Peyer's patch (tissue), 4 donors: ENCODE data around the gene B4GALT1. TPM values are rescaled to one million over a fixed set of nuclear protein-coding genes. Genes with fewer than 3 reads are reported as not detected.
A peak's percentile ranks its signal among the peaks of the same experiment; 100 is the strongest.

Experiments used
- DNase-seq, 3 donors: peaks; one replicate each; pipeline ENCODE4 v3.0.0-alpha.2; 2017 to 2019
- H3K27ac ChIP-seq, 4 donors: fragments of 200-600 bp; sonication (generic); one replicate each; pipeline ENCODE4 v1.5.1; 2016 to 2019
- H3K27me3 ChIP-seq, 2 donors: fragments of 200-600 bp; sonication (generic); one replicate each; pipeline ENCODE4 v1.5.1; 2019
- H3K36me3 ChIP-seq, 3 donors: fragments of 200-600 bp; sonication (generic); one replicate each; pipeline ENCODE4 v1.5.1; 2016 to 2019
- H3K4me1 ChIP-seq, 4 donors: fragments of 200-600 bp; sonication (generic); one replicate each; pipeline ENCODE4 v1.5.1; 2016 to 2019
- H3K4me3 ChIP-seq, 4 donors: fragments of 200-600 bp; sonication (generic); 1 replicate in 3 of 4; 2 replicates in 1 of 4; pipeline ENCODE4 v1.5.1; 2016 to 2019; ENCODE audit warnings: mild to moderate bottlenecking in 1 of 4
- H3K9me3 ChIP-seq, 4 donors: fragments of 200-600 bp; sonication (generic); one replicate each; pipeline ENCODE4 v1.5.1; 2016 to 2019; ENCODE audit warnings: mild to moderate bottlenecking in 1 of 4
- POLR2A ChIP-seq, 2 donors: fragments of 450-650 bp; IDR thresholded peaks; one replicate each; pipeline ENCODE4 v1.5.1; 2017; ENCODE audit warnings: antibody characterized with exemption in 2 of 2, mild to moderate bottlenecking in 2 of 2, moderate library complexity in 2 of 2
- small RNA-seq, 2 donors: library from RNA; depleted of rRNA; stranded (forward); fragments of <200 nt; gene quantifications; one replicate each; pipeline ENCODE3, GENCODE V24; 2016
- total RNA-seq, 4 donors: library from RNA; depleted of rRNA; stranded (reverse); fragments of >200 nt; gene quantifications; one replicate each; pipeline ENCODE4 v1.1.0, GENCODE V29; 2016
- TF ChIP-seq, protein P1 (sequence below), 6 experiments: fragments of 450-650 bp in 4 of 6; fragments of 200-600 bp in 2 of 6; sonication (generic) in 1 of 6; IDR thresholded peaks; one replicate each; pipeline ENCODE4 v1.5.1; 2017 to 2019; ENCODE audit warnings: antibody characterized with exemption in 6 of 6, mild to moderate bottlenecking in 3 of 6, moderate library complexity in 1 of 6

Gene B4GALT1
- total RNA-seq, 4 donors from 2014 or later = 26.4 to 65.3 (median 44.1) TPM

DNA sequence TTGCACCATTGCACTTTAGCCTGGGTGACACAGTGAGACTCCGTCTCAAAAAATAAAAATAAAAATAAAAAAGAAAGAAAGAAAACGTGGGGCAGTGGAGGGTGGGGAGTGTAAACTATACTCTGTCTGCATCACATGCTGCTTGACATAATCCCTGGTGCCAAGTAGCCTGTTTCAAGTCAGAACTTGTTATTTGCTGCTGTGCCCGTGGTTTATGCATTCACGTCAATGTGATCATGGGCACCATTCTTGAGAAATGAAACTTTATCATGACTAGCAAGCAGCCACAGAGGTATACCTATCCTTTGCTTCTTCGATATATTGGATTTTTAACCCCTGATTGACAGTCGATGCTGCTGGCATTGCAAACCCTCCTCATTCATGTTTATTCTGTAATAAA, 86.6 kb downstream of the B4GALT1 start:
- peaks cover 0 to 4% (median 0%) of the 10 kb centered on the region in 4 donors for H3K4me1 ChIP-seq
- DNase-seq = no peak
- H3K27ac ChIP-seq = no peak overlapping the region

DNA sequence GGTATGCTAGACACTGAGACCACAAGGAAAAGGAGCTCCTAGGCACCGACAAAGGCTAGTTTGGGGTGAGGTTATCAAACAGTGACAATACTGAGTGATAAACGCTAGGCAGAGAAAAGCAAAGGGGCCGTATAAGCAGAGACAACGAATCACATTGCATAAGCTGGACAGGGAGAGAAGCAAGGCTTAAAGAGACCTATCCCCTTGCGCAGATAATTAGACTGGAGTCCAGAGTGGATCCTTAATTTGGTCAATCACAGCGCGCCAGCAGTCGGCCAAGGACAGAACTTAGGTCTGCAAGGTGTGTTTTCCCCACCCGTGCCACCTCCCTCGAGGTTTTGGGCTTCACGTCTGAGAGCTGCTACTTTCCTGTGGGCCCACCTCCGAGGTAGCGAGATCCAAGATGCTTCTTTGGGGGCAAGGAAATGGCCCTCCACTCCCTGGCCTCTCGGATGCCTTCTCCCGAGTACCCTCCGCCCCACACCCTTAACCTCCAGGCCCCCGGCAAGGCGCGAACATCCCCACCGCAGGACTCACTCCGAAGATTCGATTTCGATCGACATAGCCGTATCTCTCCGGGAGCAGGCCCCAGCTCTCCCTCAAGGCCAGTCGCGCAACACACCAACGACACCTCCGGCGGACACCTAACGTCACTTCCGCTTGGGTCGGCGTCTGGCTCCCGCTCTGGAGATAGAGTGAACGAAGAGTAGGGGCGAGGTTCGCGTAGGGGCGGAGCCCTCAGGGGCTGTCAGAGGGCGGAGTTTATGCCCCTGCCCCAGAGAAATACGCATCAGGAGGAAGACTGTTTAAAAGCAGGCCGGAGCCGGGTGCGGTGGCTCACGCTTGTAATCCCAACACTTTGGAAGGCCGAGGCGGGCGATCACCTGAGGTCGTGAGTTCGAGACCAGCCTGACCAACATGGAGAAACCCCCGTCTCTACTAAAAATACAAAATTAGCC, 90.8 kb downstream of the B4GALT1 start, which contains the start of gene SMU1:
SMU1 (minus strand) TSS at position 629 of the 959 bp plus-strand sequence; CDS start at position 563, 66 bp downstream.
- Histone ChIP-seq H3K4me1 (peaks cover 0 to 8% (median 0%) of the 10 kb centered on the region in 4 donors), H3K27ac (peak within 1 kb of the TSS; percentile 86 to 95 (median 90)), H3K36me3 (peaks cover 0 to 26% (median 0%) of the 10 kb centered on the region in 3 donors), H3K9me3 (no peaks in the 10 kb centered on the region), H3K4me3 (peak within 1 kb of the TSS; percentile 66 to 95 (median 70)), H3K27me3 (no peaks in the 10 kb centered on the region)
- TF ChIP-seq, protein P1, sequence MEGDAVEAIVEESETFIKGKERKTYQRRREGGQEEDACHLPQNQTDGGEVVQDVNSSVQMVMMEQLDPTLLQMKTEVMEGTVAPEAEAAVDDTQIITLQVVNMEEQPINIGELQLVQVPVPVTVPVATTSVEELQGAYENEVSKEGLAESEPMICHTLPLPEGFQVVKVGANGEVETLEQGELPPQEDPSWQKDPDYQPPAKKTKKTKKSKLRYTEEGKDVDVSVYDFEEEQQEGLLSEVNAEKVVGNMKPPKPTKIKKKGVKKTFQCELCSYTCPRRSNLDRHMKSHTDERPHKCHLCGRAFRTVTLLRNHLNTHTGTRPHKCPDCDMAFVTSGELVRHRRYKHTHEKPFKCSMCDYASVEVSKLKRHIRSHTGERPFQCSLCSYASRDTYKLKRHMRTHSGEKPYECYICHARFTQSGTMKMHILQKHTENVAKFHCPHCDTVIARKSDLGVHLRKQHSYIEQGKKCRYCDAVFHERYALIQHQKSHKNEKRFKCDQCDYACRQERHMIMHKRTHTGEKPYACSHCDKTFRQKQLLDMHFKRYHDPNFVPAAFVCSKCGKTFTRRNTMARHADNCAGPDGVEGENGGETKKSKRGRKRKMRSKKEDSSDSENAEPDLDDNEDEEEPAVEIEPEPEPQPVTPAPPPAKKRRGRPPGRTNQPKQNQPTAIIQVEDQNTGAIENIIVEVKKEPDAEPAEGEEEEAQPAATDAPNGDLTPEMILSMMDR (IDR thresholded peaks at IDR 0.05) = peak in 2 of 6 experiments; percentile 9 to 11
- peak; percentile 59 to 87 for TF ChIP-seq POLR2A (IDR thresholded peaks at IDR 0.05)
- peak; percentile 95 to 99 (median 96) for DNase-seq

More for the DNA sequence above, 86.6 kb downstream of the B4GALT1 start:
- TF ChIP-seq POLR2A (IDR thresholded peaks at IDR 0.05) = no peak
- TF ChIP-seq, protein P1 (IDR thresholded peaks at IDR 0.05) = no peak
- H3K27me3 ChIP-seq = no peaks in the 10 kb centered on the region
- H3K36me3 ChIP-seq = no peaks in the 10 kb centered on the region
- H3K9me3 ChIP-seq = no peaks in the 10 kb centered on the region
- H3K4me3 ChIP-seq = no peak overlapping the region

DNA sequence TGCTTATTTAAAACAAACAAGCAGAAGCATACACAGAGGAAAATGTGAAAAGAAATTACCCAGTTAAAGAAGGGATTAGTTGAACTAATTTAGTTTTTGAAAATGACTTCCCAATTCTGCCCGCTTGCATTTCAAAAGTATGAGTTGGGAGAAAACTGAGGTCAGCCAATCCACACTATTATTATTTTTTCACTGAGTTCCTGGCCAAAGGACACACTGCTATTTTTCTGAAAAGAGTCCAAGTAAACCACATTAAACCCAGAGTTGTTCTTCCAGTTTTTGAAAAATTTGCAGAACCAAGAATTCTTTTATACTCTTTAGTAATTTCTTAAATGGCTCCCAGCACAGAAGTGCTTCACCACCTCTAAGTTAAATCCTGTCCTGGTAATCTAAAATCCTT, 98.1 kb downstream of the B4GALT1 start:
- no peak for DNase-seq
- Histone ChIP-seq H3K27ac (no peak overlapping the region), H3K9me3 (no peaks in the 10 kb centered on the region), H3K4me3 (no peak overlapping the region), H3K36me3 (peaks cover 0 to 92% (median 0%) of the 10 kb centered on the region in 3 donors), H3K4me1 (peaks cover 0 to 3% (median 0%) of the 10 kb centered on the region in 4 donors), H3K27me3 (no peaks in the 10 kb centered on the region)
- no peak for TF ChIP-seq POLR2A (IDR thresholded peaks at IDR 0.05)
- TF ChIP-seq, protein P1 (IDR thresholded peaks at IDR 0.05) = no peak

DNA sequence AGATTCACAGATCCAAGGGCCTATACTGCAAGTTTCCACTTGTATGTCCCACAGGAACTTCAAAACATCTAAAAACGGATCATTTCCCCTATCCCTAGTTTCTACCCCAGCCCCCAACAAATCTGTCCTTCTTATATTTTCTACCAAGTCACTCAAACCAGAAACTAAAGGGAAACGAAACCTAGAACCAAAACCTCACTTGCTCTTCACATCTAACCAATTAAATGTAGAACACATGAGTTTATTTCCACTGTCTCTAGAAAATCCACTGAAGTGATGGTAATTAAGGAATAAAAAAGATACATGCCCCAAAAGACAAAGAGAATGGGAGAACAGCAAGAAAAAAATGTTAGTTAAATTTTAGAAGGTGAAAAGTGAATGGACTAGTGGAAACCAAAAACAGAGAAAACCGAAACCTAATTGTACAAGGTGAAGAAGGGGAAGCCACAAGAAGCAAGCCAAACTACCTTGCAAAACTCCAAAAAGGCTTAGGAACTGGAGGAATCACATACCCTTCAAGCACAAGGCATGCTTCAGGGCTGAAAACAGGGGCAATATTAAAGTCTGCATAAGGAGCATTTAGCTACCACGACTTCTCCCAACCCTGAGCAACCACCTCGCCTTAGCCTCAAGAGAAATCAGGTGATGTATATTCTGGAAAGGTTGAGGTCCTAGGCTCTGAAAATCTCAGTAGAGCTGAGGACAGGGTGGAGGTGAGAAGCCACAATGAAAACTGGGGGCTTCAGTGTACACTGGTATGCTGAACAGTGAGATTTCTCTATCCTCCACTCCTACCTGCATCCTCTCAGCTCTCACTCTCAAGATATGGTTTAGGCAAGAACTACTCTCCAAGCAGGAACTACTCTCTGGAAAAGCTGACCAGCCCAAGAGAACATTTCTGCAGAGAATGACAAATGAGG, 101.7 kb downstream of the B4GALT1 start:
- Histone ChIP-seq H3K9me3 (no peaks in the 10 kb centered on the region), H3K27me3 (no peaks in the 10 kb centered on the region), H3K36me3 (peaks cover 0 to 92% (median 2%) of the 10 kb centered on the region in 3 donors), H3K27ac (peak overlapping the region in 1 of 4 donors; percentile 47), H3K4me1 (peaks cover 0 to 3% (median 0%) of the 10 kb centered on the region in 4 donors), H3K4me3 (no peak overlapping the region)
- no peak for DNase-seq
- no peak for TF ChIP-seq POLR2A (IDR thresholded peaks at IDR 0.05)
- TF ChIP-seq, protein P1 (IDR thresholded peaks at IDR 0.05) = no peak

Small RNAs within 50 kb of the gene (small RNA-seq; reads per million reads assigned to genes)
- 0 reads per million in 2 donors for gene RNU4ATAC15P

Other genes starting within 250 kb of the B4GALT1 start
- gene APTX, start 165.7 kb downstream of the B4GALT1 start, total RNA-seq = 10 to 100 TPM; 16.7 to 22.8 (median 19.6) TPM
- 10 to 100 TPM; 13.9 to 47.7 (median 43.5) TPM for gene DNAJA1, start 142.1 kb downstream of the B4GALT1 start, total RNA-seq
- 10 to 100 TPM in 3 of 4 donors, 1 to 10 TPM in 1; 9.3 to 17.3 (median 10.9) TPM for gene SMU1, start 90.7 kb downstream of the B4GALT1 start, total RNA-seq
- 100 to 1,000 TPM; 106 to 639 (median 276) TPM for gene SPINK4, start 72.8 kb upstream of the B4GALT1 start, total RNA-seq
- gene BAG1, start 97.4 kb upstream of the B4GALT1 start, total RNA-seq = 10 to 100 TPM; 36.2 to 61.1 (median 56.4) TPM
- 10 to 100 TPM; 42.9 to 78.8 (median 60.8) TPM for gene CHMP5, start 97.7 kb upstream of the B4GALT1 start, total RNA-seq
- 100 to 1,000 TPM in 1 of 4 donors, 10 to 100 TPM in 3; 35.2 to 101 (median 59.6) TPM for gene NFX1, start 123.2 kb upstream of the B4GALT1 start, total RNA-seq
- 100 to 1,000 TPM in 1 of 4 donors, 10 to 100 TPM in 2, 1 to 10 TPM in 1; 5.0 to 119 (median 79.2) TPM for gene AQP7, start 235.2 kb upstream of the B4GALT1 start, total RNA-seq